ENCODE results near the gene ADPRHL1.
A peak's percentile ranks its signal among the peaks of the same experiment; 100 is the strongest.
"Not testable (repeated sequence)": the region's sequence is repeated elsewhere in the genome, so short reads cannot be mapped to it uniquely, and the experiment has no call there.

Gene ADPRHL1

GRCh38 chr13:113401452-113402415, 51.6 kb downstream of the ADPRHL1 start:
- no peak for DNase-seq (ENCODE audit: low read depth)

DNA sequence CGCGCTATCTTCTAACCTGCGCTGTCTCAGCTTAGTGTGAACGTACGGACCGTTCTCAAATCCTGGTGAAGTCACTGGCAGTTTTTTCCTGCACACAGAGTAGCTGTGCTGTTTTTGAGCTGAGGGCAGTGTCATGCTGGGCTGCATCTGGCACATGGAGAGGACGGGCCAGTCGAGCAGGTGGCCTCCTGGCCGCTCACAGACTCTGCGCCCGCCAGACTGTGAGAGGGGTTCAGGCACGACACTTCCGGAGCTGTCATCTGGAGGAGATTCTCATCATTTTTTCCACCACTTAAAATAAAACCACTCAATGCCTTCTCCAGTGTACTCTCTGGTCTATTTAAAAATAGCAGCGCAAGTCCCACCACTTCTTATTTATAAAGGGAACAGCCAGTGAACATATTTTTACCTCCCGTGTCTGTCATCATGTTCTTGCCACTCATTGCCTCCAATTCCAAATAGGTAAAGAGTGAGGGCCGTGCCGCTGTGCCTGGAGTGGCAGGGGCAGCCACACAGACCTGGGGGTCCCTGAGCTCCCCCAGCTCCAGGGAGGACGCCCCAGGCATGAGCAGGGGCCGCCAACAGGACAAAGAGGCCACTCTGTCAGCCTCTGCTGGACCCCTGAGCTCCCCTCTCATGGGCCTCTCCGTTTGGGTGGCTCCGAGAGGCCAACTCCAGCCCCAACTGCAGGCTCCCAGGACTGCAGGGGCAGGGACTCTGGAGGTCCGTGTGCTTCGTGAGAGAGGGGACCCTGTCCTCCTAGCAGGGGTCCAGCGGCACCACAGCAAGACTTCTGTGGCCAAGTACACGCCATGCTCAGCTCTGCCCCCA, 52.5 kb downstream of the ADPRHL1 start:
- DNase-seq (ENCODE audit: low read depth): no peak

- no peak for DNase-seq (ENCODE audit: low read depth)
Measured at GRCh38 chr13:113399755-113400149, 53.5 kb downstream of the ADPRHL1 start.

- no peak for DNase-seq (ENCODE audit: low read depth)
Measured at GRCh38 chr13:113398963-113399754, 54.1 kb downstream of the ADPRHL1 start.

DNA sequence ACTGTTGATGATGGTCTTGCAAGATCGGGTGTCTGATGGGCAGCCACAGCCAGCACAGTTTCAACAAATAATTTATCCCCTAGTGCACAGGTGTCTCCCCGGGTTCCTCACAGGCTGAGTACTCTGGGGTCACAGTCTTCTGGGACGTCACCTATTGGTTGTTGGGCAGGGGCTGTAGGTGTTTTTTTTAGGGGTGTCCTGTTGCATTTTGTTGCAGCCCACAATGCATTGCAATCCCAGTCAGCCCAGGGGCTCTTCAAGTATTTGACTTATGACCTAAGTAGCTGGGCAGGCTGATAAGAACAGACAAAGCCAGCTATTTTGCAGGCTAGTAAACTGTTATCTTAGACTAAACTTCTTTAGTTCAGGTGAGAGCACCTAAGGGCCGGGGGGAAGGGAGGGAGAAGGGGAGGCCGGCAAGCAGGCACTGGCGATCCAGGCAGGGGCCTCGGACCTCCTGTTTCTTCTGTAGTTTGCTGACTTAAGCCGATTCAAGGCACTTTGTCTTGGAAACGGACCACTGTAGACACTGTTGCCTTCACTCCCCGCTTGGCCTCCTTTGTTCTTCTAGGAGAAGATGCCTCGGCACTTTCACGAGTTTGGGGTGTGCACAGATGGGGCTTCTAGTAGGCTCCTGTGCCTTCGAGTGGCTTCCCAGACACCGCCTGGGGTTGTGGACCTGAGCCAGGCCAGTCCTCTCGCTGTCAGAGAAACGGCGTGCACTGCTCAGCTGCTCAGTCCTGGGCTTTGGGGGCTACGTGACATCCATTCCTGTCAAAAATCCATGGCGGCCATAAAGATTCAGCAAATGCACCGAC, 55.5 kb downstream of the ADPRHL1 start:
- no peak for DNase-seq (ENCODE audit: low read depth)

GRCh38 chr13:113394339-113394640, 59.0 kb downstream of the ADPRHL1 start:
- DNase-seq (ENCODE audit: low read depth): no peak

- DNase-seq (ENCODE audit: low read depth): peak; percentile 89
Measured at GRCh38 chr13:113393563-113394338, 59.5 kb downstream of the ADPRHL1 start.

- no peak for DNase-seq (ENCODE audit: low read depth)
Measured at GRCh38 chr13:113393226-113393562, 60.1 kb downstream of the ADPRHL1 start.

DNA sequence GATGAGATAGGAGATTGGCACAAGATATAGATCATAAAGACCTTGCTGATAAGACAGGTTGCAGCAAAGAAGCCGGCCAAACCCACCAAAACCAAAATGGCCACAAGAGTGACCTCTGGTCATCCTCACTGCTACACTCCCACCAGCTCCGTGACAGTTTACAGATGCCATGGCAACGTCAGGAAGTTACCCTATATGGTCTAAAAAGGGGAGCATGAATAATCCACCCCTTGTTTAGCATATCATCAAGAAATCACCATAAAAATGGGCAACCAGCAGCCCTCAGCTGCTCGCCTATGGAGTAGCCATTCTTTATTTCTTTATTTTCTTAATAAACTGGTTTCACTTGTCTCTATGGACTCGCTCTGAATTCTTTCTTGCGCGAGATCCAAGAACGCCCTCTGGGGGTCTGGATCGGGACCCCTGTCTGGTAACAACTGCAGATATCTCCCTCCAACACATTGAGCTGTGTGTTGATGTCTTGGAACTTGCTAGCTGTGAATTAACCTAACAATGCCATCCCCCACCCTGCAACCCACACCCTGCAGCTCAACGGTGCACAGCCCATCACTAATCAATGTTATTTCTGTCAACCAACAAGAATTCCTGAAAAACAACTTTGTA, 62.3 kb downstream of the ADPRHL1 start:
- DNase-seq (ENCODE audit: low read depth): no peak

- DNase-seq (ENCODE audit: low read depth): not testable (repeated sequence)
Measured at GRCh38 chr13:113389586-113389985, 63.7 kb downstream of the ADPRHL1 start.

DNA sequence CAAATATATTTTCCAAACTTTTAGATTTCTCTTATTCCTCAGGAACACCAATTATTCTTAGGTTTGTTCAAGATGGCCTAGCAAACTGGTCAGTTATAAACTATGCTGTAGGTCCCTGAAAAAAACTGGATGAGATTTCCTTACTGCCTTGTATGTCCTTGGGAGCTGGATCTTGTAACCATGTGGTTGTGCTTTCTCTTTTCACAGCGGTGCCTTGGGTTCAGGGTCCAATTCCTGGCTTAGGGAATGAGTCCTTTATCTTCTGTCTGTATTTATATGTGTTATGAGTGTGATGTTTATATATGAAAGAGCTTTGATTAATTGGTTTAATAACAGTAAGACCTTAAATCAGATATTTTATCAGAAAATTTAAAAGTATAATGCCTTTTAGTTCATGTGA, 65.9 kb downstream of the ADPRHL1 start:
- DNase-seq (ENCODE audit: low read depth): no peak

DNA sequence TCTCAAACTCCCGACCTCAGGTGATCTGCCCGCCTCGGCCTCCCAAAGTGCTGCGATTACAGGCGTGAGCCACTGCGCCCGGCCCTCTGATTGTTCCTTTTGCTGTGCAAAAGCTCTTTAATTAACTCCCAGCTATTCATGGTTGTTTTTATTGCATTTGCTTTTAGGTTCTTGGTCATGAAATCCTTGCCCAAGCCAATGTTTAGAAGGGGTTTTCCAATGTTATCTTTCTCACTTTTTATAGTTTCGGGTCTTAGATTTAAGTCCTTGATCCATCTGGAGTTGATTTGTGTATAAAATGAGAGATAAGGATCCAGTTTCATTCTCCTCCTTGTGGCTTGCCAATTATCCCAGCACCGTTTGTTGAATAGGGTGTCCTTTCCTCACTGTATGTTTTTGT, 70.2 kb downstream of the ADPRHL1 start:
- DNase-seq (ENCODE audit: low read depth): no peak

- DNase-seq (ENCODE audit: low read depth): not testable (repeated sequence)
Measured at GRCh38 chr13:113382542-113382941, 70.7 kb downstream of the ADPRHL1 start.

- no peak for DNase-seq (ENCODE audit: low read depth)
Measured at GRCh38 chr13:113378825-113379224, 74.5 kb downstream of the ADPRHL1 start.

DNA sequence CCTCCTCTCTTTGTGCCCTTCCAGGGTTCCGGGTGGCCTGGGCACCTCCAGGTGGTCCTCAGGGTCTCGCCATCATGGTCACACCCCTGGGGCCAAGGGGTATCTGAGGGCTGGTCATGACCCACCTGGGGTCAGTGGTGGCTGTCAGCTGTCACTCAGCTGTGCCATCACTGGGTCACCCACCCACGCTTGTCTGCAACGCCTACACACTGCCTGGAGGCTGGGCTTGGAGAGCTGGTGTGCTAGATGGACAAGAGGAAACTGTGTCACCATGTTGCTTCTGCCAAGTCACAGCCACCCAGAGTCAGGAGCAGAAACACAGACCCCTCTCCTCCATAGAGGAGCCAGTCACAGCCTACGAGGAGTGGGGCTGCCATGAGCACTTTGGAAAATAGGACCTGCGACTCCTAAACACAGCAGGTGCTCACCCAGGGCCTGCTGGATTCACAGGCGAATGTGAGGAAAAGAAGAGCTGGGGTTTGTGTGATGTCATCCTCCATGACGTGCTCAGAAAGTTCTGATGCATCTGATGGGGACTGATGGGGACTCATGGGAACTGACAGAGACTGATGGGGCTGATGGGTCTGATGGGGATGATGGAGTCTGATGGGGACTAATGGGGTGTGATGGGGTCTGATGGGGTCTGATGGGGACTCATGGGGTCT, 78.6 kb downstream of the ADPRHL1 start:
- no peak for DNase-seq (ENCODE audit: low read depth)

- no peak for DNase-seq (ENCODE audit: low read depth)
Measured at GRCh38 chr13:113373811-113374485, 79.3 kb downstream of the ADPRHL1 start.

DNA sequence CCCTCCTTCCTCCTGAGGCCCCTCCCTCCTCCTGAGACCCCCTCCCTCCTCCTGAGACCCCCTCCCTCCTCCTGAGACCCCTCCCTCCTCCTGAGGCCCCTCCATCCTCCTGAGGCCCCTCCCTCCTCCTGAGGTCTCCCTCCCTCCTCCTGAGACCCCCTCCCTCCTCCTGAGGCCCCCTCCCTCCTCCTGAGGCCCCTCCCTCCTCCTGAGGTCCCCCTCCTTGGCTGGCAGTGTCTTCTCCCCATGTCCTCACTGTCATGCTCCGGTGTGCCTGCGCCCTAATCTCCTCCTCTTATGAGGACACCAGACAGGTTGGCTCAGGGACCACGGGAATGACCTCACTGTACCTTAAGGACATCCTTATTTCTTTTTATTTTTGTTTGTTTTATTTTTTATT, 81.6 kb downstream of the ADPRHL1 start:
- DNase-seq (ENCODE audit: low read depth): not testable (repeated sequence)

GRCh38 chr13:113371061-113371460, 82.2 kb downstream of the ADPRHL1 start:
- no peak for DNase-seq (ENCODE audit: low read depth)

DNA sequence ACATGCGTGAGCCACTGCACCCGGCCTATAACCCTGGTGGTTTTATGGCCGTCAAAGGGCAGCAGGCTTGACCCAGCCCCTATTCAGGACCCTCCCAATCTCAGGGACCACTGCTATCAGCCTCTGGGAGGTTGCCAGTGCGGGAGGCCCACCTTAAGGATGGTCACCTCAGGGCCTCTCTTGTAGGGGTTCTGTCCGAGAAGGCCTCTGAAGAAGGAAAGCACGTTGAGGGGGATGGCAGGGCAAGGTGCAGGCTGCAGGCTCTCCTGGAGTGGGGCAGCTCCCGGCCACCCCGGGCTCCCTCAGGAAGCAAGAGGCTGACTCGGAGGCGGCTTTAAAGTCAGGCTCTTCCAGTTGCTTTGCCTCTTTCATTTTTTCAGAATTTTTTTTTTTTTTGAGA, 83.4 kb downstream of the ADPRHL1 start:
- DNase-seq (ENCODE audit: low read depth): no peak
